Raji (cell line): ENCODE measurements around the gene DTNB.

Experiments
- POLR2A ChIP-seq: IDR thresholded peaks from 2 replicates; pipeline ENCODE4 v1.6.1; 2011; ENCODE audit warnings: low read depth, low read length, control low read depth; ENCODE audit not compliant: insufficient read depth

Gene DTNB

GRCh38 chr2:25543939-25544338 is 129.4 kb downstream of the DTNB start:
- TF ChIP-seq POLR2A, result no peak

GRCh38 chr2:25541378-25541777 is 132.0 kb downstream of the DTNB start:
- TF ChIP-seq POLR2A, result no peak

GRCh38 chr2:25539136-25539535 is 134.2 kb downstream of the DTNB start:
- TF ChIP-seq POLR2A, result no peak

- TF ChIP-seq POLR2A, result no peak
These were observed 135.9 kb downstream of the DTNB start for GRCh38 chr2:25537526-25537925.

- TF ChIP-seq POLR2A, result no peak
These were observed 138.9 kb downstream of the DTNB start for GRCh38 chr2:25534455-25534854.

GRCh38 chr2:25532521-25532920 is 140.9 kb downstream of the DTNB start:
- TF ChIP-seq POLR2A, result no peak

- no peak for TF ChIP-seq POLR2A
These were observed 144.3 kb downstream of the DTNB start for GRCh38 chr2:25529034-25529433.

GRCh38 chr2:25528173-25528572 is 145.2 kb downstream of the DTNB start:
- TF ChIP-seq POLR2A, result no peak

- no peak for TF ChIP-seq POLR2A
These were observed 148.9 kb downstream of the DTNB start for GRCh38 chr2:25524507-25524906.

- no peak for TF ChIP-seq POLR2A
These were observed 150.3 kb downstream of the DTNB start for GRCh38 chr2:25523060-25523459.

GRCh38 chr2:25521665-25522387 is 151.6 kb downstream of the DTNB start:
- no peak for TF ChIP-seq POLR2A

- TF ChIP-seq POLR2A, result no peak
These were observed 152.3 kb downstream of the DTNB start for GRCh38 chr2:25521126-25521525.

GRCh38 chr2:25517701-25518100 is 155.7 kb downstream of the DTNB start:
- TF ChIP-seq POLR2A, result no peak

GRCh38 chr2:25514043-25514637 is 159.2 kb downstream of the DTNB start:
- TF ChIP-seq POLR2A, result no peak

GRCh38 chr2:25512707-25513106 is 160.7 kb downstream of the DTNB start:
- no peak for TF ChIP-seq POLR2A

GRCh38 chr2:25506226-25506625 is 167.2 kb downstream of the DTNB start:
- no peak for TF ChIP-seq POLR2A

GRCh38 chr2:25505622-25506021 is 167.8 kb downstream of the DTNB start:
- TF ChIP-seq POLR2A, result no peak
